GM12892 (cell line): ENCODE results near the gene TRAPPC14.

ENCODE experiments used
- POLR2A ChIP-seq: IDR thresholded peaks from 2 replicates; pipeline ENCODE4 v1.6.1; 2011; ENCODE audit warnings: low read depth, low read length, control low read depth
- POLR2AphosphoS5 ChIP-seq: IDR thresholded peaks from 2 replicates; pipeline ENCODE4 v1.6.1; 2011; ENCODE audit warnings: low read depth, low read length, control low read depth
- TAF1 ChIP-seq: IDR thresholded peaks from 2 replicates; pipeline ENCODE4 v1.6.1; 2011; ENCODE audit warnings: low read depth, mild to moderate bottlenecking, control low read depth, low read length, borderline replicate concordance

- TF ChIP-seq POLR2A (no peak), POLR2AphosphoS5 (no peak), TAF1 (no peak)
Observed at GRCh38 chr7:100171087-100171681, 12.7 kb upstream of the TRAPPC14 start.
